Lung (tissue), 12 donors: ENCODE measurements around the gene ANKLE1. TPM values are rescaled to one million over a fixed set of nuclear protein-coding genes. Genes with fewer than 3 reads are reported as not detected.

Experiments
- ATAC-seq: fragments of 200-7000 bp; cut with Tn5 transposase; one replicate; pipeline ENCODE4 v1.9.1; 2020; ENCODE audit warnings: moderate number of reproducible peaks; ENCODE audit not compliant: insufficient read depth, low FRiP score
- DNase-seq, 3 donors: peaks; one replicate each; pipeline ENCODE4 v3.0.0-alpha.2; 2013 to 2017
- H3K27ac ChIP-seq, 2 donors: one replicate each; pipeline ENCODE4 v1.5.1; 2013; ENCODE audit warnings: mild to moderate bottlenecking in 2 of 2, moderate library complexity in 2 of 2, control low read depth in 1 of 2, inconsistent platforms in 1 of 2, low read depth in 1 of 2, low read length in 1 of 2
- H3K27me3 ChIP-seq, 3 donors: one replicate each; pipeline ENCODE4 v1.5.1; 2013; ENCODE audit warnings: low read length in 2 of 3; ENCODE audit not compliant: control insufficient read depth in 3 of 3, insufficient read depth in 3 of 3
- H3K36me3 ChIP-seq, 4 donors: one replicate each; pipeline ENCODE4 v1.5.1; 2013; ENCODE audit warnings: low read length in 4 of 4, mild to moderate bottlenecking in 1 of 4, moderate library complexity in 1 of 4; ENCODE audit not compliant: control insufficient read depth in 4 of 4, insufficient read depth in 4 of 4
- H3K4me1 ChIP-seq, 5 donors: one replicate each; pipeline ENCODE4 v1.5.1; 2013; ENCODE audit warnings: low read length in 5 of 5, mild to moderate bottlenecking in 2 of 5, moderate library complexity in 1 of 5; ENCODE audit not compliant: control insufficient read depth in 5 of 5, insufficient read depth in 5 of 5
- H3K4me3 ChIP-seq: one replicate; pipeline ENCODE4 v1.5.1; 2013; ENCODE audit warnings: mild to moderate bottlenecking, control low read depth, moderate library complexity
- H3K9ac ChIP-seq, 2 donors: one replicate each; pipeline ENCODE4 v1.5.1; 2013; ENCODE audit warnings: low read length in 2 of 2, control low read depth in 1 of 2; ENCODE audit not compliant: insufficient read depth in 1 of 2
- H3K9me3 ChIP-seq, 4 donors: one replicate each; pipeline ENCODE4 v1.5.1; 2013; ENCODE audit warnings: low read length in 3 of 4, mild to moderate bottlenecking in 1 of 4, moderate library complexity in 1 of 4; ENCODE audit not compliant: control insufficient read depth in 4 of 4, insufficient read depth in 3 of 4
- WGBS, 2 donors: extraction: QIAGEN DNeasy Blood & Tissue Kit; methylation state at CpG; one replicate each; pipeline ENCODE4 v1.1.7; 2013; 5-methylcytosine and 5-hydroxymethylcytosine counted together
- polyA plus RNA-seq, 2 donors: library from polyadenylated mRNA; stranded (reverse); fragments of 200-250 nt; gene quantifications; one replicate each; pipeline ENCODE4 v1.2.1, GENCODE V29; 2013
- total RNA-seq, 2 donors: library from RNA; depleted of rRNA in 1 of 2; stranded (reverse); fragments of >200 nt in 1 of 2; gene quantifications; one replicate each; pipeline ENCODE4 v1.2.1, GENCODE V29; 2014 to 2021
- TF ChIP-seq, protein P1 (sequence below): IDR thresholded peaks from 2 replicates; pipeline ENCODE4 v1.5.1; 2012; ENCODE audit warnings: mild to moderate bottlenecking; ENCODE audit errors: control extremely low read depth, extremely low read depth
- donor health status: control.
- donor health status: control.
- donor health status: Bipolar disorder and iron deficiency.
- donor health status: healthy.
- donor health status: DM: yes; HTN: yes; CAD: no.

ANKLE1 gene
- total and polyA plus RNA-seq, 4 donors: 0.43 to 1.6 (median 1.0) TPM

DNA sequence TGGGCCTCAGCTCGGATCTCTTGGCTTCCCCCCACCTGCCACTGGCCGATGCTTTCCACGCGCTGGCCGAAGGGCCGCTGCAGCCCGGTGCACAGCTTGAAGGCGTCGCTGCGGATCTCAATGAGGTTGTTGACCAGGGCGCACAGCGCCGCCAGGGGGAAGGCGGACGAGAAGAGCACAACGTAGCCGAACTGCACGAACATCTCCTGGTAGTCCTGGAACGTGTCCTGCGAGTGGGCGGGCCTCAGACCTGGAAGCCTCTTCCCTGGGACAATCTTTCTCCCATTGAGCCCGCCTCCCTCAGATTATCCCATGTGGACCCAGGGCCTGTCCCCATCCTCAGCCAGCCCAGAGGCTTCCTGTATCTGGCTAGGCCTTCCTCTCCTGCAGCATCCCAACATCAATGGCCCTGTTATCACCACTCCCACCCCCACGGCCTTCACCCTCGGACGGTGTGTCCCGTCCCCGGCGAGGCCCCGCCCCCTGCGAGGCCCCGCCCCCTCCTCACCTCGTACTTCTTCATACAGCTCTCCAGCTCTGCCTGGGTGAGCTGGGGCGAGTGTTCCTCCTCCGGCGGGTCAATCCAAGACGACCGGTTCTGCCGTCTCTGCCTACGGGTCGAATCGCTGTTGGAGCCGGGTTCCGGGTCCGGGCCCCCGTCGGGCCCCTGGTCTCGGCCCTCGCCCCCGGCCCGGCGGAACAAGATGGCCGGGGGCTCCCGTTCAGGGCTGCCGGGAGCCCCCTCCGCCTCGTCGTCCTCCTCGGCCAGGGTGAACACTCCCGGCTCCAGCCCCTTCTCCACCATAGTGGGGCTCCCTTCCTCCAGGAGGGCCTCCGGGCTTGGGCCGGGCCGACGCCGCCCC lies 46.2 kb downstream of the ANKLE1 start:
- ATAC-seq: peak; percentile 75
- H3K27me3 ChIP-seq: peaks cover 0 to 9% (median 2%) of the 10 kb centered on the region in 3 donors
- DNase-seq: peak; percentile 63 to 77 (median 72)
- peak overlapping the region; percentile 24 for H3K4me3 ChIP-seq
- TF ChIP-seq, protein P1, sequence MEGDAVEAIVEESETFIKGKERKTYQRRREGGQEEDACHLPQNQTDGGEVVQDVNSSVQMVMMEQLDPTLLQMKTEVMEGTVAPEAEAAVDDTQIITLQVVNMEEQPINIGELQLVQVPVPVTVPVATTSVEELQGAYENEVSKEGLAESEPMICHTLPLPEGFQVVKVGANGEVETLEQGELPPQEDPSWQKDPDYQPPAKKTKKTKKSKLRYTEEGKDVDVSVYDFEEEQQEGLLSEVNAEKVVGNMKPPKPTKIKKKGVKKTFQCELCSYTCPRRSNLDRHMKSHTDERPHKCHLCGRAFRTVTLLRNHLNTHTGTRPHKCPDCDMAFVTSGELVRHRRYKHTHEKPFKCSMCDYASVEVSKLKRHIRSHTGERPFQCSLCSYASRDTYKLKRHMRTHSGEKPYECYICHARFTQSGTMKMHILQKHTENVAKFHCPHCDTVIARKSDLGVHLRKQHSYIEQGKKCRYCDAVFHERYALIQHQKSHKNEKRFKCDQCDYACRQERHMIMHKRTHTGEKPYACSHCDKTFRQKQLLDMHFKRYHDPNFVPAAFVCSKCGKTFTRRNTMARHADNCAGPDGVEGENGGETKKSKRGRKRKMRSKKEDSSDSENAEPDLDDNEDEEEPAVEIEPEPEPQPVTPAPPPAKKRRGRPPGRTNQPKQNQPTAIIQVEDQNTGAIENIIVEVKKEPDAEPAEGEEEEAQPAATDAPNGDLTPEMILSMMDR: no peak
- H3K4me1 ChIP-seq: peaks cover 0 to 8% (median 3%) of the 10 kb centered on the region in 5 donors
- peaks cover 0 to 14% (median 2%) of the 10 kb centered on the region in 4 donors for H3K36me3 ChIP-seq
- H3K9me3 ChIP-seq: no peaks in the 10 kb centered on the region
- H3K9ac ChIP-seq: no peak overlapping the region
- WGBS, 2 donors: 34 to 40% methylated on average over 58 to 64 of the region's 64 CpGs
- H3K27ac ChIP-seq: no peak overlapping the region

DNA sequence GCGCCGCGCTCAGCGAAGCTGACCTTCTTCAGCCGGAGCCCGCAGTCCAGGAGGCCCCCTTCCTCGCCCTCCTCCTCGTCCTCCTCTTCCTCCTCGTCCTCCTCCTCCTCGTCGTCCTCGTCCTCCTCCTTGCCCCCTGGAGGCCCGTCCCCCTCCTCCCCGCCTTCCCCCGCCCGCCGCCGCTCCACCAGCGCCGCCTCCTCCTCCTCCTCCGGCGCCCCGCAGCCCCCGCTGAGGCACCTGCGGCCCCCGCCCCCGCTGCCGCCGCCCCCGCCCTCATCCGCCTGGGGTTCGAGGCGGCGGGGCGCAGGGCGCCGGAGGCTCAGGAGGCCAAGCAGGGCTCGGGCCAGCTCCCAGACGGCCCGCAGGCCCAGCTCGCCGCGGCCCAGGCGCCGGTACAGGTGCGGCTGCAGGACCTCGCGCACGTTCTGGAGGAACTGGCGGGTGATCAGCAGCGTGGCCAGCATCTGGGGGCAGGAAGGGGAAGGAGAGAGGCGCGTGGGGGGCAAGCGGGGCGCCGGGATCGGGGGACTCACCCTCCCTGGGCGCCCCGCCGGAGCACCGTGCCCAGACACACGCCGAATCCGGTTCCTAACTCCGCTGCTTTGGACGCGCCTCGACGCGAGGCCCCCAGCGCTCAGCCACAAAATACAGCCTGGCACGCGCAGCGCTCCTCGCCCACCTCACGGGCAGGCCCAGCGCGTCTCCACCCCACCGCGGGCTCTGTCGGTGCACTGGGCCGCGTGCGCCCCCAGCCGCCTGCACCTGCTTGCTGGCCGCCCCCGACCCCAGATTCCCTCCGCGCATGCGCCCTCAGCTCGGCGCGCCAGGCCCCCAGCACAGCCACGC lies 47.0 kb downstream of the ANKLE1 start:
- H3K36me3 ChIP-seq: peaks cover 0 to 14% (median 2%) of the 10 kb centered on the region in 4 donors
- WGBS, 2 donors: 8 to 27% methylated on average over 56 to 94 of the region's 94 CpGs
- no peak overlapping the region for H3K27ac ChIP-seq
- TF ChIP-seq, protein P1: no peak
- H3K9ac ChIP-seq: no peak overlapping the region
- DNase-seq (no peak), ATAC-seq (no peak)
- peaks cover 0 to 9% (median 2%) of the 10 kb centered on the region in 3 donors for H3K27me3 ChIP-seq
- peaks cover 0 to 13% (median 1%) of the 10 kb centered on the region in 5 donors for H3K4me1 ChIP-seq
- H3K4me3 ChIP-seq: peak overlapping the region; percentile 24
- H3K9me3 ChIP-seq: no peaks in the 10 kb centered on the region

DNA sequence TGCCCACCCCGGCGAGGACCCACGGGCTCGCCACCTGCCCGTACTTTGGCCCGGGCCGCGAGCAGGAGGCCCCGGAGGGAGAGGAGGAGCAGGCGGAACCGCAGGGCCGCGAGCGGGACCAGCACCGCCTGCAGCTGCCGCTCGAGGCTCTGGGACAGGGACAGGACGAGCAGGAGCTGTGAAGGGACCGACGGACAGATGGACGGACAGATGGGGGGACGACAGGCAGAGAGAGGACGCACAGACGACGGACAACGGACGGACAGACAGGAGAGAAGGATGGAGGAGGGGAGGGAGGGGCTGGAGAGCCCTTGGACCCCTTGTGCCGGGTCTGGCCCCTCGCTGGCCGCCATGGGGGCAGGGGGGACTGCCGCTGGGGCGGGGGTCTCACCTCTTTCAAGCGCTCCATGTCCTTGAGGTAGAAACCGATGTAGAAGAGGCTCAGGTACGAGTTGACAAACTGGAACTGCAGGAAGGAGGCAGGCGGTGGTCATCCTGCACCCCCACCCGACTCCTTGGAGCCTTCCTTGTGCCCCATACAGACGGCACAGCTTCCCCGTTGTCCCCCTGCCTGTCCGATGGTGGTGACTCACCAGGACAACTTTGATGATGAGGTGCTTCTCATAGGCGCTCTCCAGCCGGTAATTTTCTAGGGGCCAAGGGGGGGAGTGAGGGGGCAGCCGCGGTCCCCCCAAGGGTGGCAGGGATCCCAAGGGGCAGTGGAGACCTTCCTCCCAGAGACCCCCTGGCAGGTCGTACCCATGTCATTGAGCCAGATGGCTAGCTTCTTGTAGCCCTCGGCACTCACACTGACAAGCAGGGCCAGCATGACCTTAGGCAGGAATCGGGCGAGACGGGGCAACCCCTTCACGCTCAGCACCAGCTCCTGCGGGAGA lies 47.9 kb downstream of the ANKLE1 start:
- Histone ChIP-seq H3K4me3 (no peak overlapping the region), H3K9me3 (no peaks in the 10 kb centered on the region), H3K9ac (no peak overlapping the region), H3K27me3 (peaks cover 0 to 9% (median 2%) of the 10 kb centered on the region in 3 donors), H3K36me3 (peaks cover 0 to 13% (median 2%) of the 10 kb centered on the region in 4 donors), H3K27ac (no peak overlapping the region), H3K4me1 (peaks cover 0 to 17% (median 6%) of the 10 kb centered on the region in 5 donors)
- no peak for ATAC-seq
- no peak for DNase-seq
- TF ChIP-seq, protein P1: no peak
- WGBS, 2 donors: 65 to 74% methylated on average over 49 to 51 of the region's 51 CpGs
